IMR-90 (cell line): Measurements from ENCODE around the gene KDM4E. TPM values are rescaled to one million over a fixed set of nuclear protein-coding genes. Genes with fewer than 3 reads are reported as not detected.

Experiments used
- ATAC-seq: fragments of 200-7000 bp; cut with Tn5 transposase; 2 replicates; pipeline ENCODE4 v1.9.1; 2020; ENCODE audit warnings: low read depth, mild to moderate bottlenecking, moderate library complexity
- BruUV-seq: library from RNA; stranded (reverse); fragments of 400-500 nt; replicated peaks from 2 replicates; lab custom pipeline; 2021; lab: Mats Ljungman, UMichigan
- CTCF ChIA-PET: fragments of 300-600 bp; formaldehyde crosslinking; extraction: SDS; loops from one replicate; lab custom pipeline; 2021; ENCODE audit warnings: antibody characterized with exemption; lab: Yijun Ruan, JAX
- POLR2A ChIA-PET: fragments of 300-600 bp; sonication (Branson Sonifier 250); formaldehyde crosslinking; loops from one replicate; lab custom pipeline; 2022; ENCODE audit warnings: antibody characterized with exemption; ENCODE audit not compliant: unreplicated experiment; lab: Charles Lee
- DNase-seq: peaks from one replicate; pipeline ENCODE4 v3.0.0; 2013
- H2AFZ ChIP-seq: replicated peaks from 2 replicates; pipeline ENCODE3; 2013; ENCODE audit warnings: low read length, mild to moderate bottlenecking; ENCODE audit not compliant: poor library complexity
- H2AK5ac ChIP-seq: 2 replicates; pipeline ENCODE4 v1.6.1; 2013; ENCODE audit warnings: low read depth, low read length, inconsistent platforms
- H2AK9ac ChIP-seq: replicated peaks from 2 replicates; pipeline ENCODE3; 2013; ENCODE audit warnings: mild to moderate bottlenecking, low read depth, low read length, moderate library complexity; ENCODE audit not compliant: poor library complexity
- H2BK120ac ChIP-seq: 2 replicates; pipeline ENCODE4 v1.6.1; 2013; ENCODE audit warnings: low read depth, low read length, inconsistent platforms
- H2BK15ac ChIP-seq: 3 replicates; pipeline ENCODE4 v1.6.1; 2013; ENCODE audit warnings: low read depth, low read length, inconsistent platforms
- H2BK20ac ChIP-seq: 2 replicates; pipeline ENCODE4 v1.6.1; 2013; ENCODE audit warnings: low read depth, mild to moderate bottlenecking, inconsistent platforms, low read length, moderate library complexity
- H2BK5ac ChIP-seq: 2 replicates; pipeline ENCODE4 v1.6.1; 2013; ENCODE audit warnings: mild to moderate bottlenecking, low read depth, low read length, inconsistent platforms; ENCODE audit not compliant: poor library complexity, severe bottlenecking
- H3K14ac ChIP-seq: replicated peaks from 2 replicates; pipeline ENCODE4 v1.6.1; 2013; ENCODE audit warnings: low read depth, low read length, inconsistent platforms
- H3K18ac ChIP-seq: 2 replicates; pipeline ENCODE4 v1.6.1; 2013; ENCODE audit warnings: low read depth, low read length, control low read depth
- H3K23ac ChIP-seq: 2 replicates; pipeline ENCODE4 v1.6.1; 2013; ENCODE audit warnings: low read depth, low read length, inconsistent platforms
- H3K27ac ChIP-seq: 2 replicates; pipeline ENCODE4 v1.5.1; 2013; ENCODE audit warnings: mild to moderate bottlenecking, control low read depth, low read length; ENCODE audit not compliant: insufficient read depth
- H3K27me3 ChIP-seq: 2 replicates; pipeline ENCODE4 v1.6.1; 2013; ENCODE audit warnings: low read length; ENCODE audit not compliant: control insufficient read depth, insufficient read depth
- H3K36me3 ChIP-seq: 2 replicates; pipeline ENCODE4 v1.6.1; 2013; ENCODE audit warnings: low read length, mixed read lengths; ENCODE audit not compliant: control insufficient read depth, insufficient read depth
- H3K4ac ChIP-seq: 2 replicates; pipeline ENCODE4 v1.6.1; 2013; ENCODE audit warnings: low read depth, low read length, inconsistent platforms
- H3K4me1 ChIP-seq: 2 replicates; pipeline ENCODE4 v1.6.1; 2013; ENCODE audit warnings: low read length, mixed read lengths; ENCODE audit not compliant: control insufficient read depth, insufficient read depth
- H3K4me2 ChIP-seq: 2 replicates; pipeline ENCODE4 v1.6.1; 2013; ENCODE audit warnings: low read depth, mild to moderate bottlenecking, control low read depth, low read length, moderate library complexity
- H3K4me3 ChIP-seq: 2 replicates; pipeline ENCODE4 v1.5.1; 2013; ENCODE audit warnings: low read depth, mild to moderate bottlenecking, control low read depth, low read length, moderate library complexity; ENCODE audit not compliant: insufficient read depth
- H3K56ac ChIP-seq: 2 replicates; pipeline ENCODE4 v1.6.1; 2013; ENCODE audit warnings: low read length, inconsistent platforms; ENCODE audit not compliant: insufficient read depth; ENCODE audit errors: extremely low read depth
- H3K79me1 ChIP-seq, 2 experiments: 2 replicates each; pipeline ENCODE4 v1.6.1; 2013; ENCODE audit warnings: low read length in 2 of 2, inconsistent platforms in 1 of 2, low read depth in 1 of 2
- H3K9ac ChIP-seq: 2 replicates; pipeline ENCODE4 v1.6.1; 2013; ENCODE audit warnings: low read depth, low read length, control low read depth
- H3K9me1 ChIP-seq: 2 replicates; pipeline ENCODE4 v1.6.1; 2013; ENCODE audit warnings: low read length, inconsistent platforms; ENCODE audit not compliant: insufficient read depth
- H3K9me3 ChIP-seq: 2 replicates; pipeline ENCODE4 v1.6.1; 2013; ENCODE audit warnings: low read length; ENCODE audit not compliant: control insufficient read depth, insufficient read depth
- H4K20me1 ChIP-seq: 2 replicates; pipeline ENCODE4 v1.6.1; 2013; ENCODE audit warnings: low read length, inconsistent platforms; ENCODE audit not compliant: insufficient read depth
- H4K5ac ChIP-seq: 2 replicates; pipeline ENCODE4 v1.6.1; 2013; ENCODE audit warnings: mild to moderate bottlenecking, low read depth, low read length, control low read depth
- H4K8ac ChIP-seq, 2 experiments: 2 replicates each; pipeline ENCODE4 v1.6.1; 2013; ENCODE audit warnings: low read depth in 2 of 2, low read length in 2 of 2, control low read depth in 1 of 2, inconsistent platforms in 1 of 2
- H4K91ac ChIP-seq: 2 replicates; pipeline ENCODE4 v1.6.1; 2013; ENCODE audit warnings: low read depth, low read length, inconsistent platforms; ENCODE audit not compliant: insufficient read depth
- BHLHE40 ChIP-seq: fragments of 150-350 bp; IDR thresholded peaks from 2 replicates; pipeline ENCODE4 v1.6.1; 2016; ENCODE audit warnings: mild to moderate bottlenecking, low read depth, low read length
- CEBPB ChIP-seq: IDR thresholded peaks from 2 replicates; pipeline ENCODE4 v1.6.1; 2012; ENCODE audit warnings: low read depth, low read length, improper control_type of control experiment
- CHD1 ChIP-seq: IDR thresholded peaks from 2 replicates; pipeline ENCODE4 v1.6.1; 2012; ENCODE audit warnings: low read depth, low read length, improper control_type of control experiment
- CTCF ChIP-seq: conservative IDR thresholded peaks from 2 replicates; pipeline ENCODE4 v1.5.1; 2012; ENCODE audit warnings: mild to moderate bottlenecking, low read depth, low read length, improper control_type of control experiment
- FOS ChIP-seq: fragments of 150-350 bp; IDR thresholded peaks from 2 replicates; pipeline ENCODE4 v1.6.1; 2016; ENCODE audit warnings: low read depth, low read length
- MAFK ChIP-seq: IDR thresholded peaks from 2 replicates; pipeline ENCODE4 v1.6.1; 2012; ENCODE audit warnings: low read depth, low read length, improper control_type of control experiment
- MAZ ChIP-seq: IDR thresholded peaks from 2 replicates; pipeline ENCODE4 v1.6.1; 2012; ENCODE audit warnings: low read depth, mild to moderate bottlenecking, low read length, improper control_type of control experiment, moderate library complexity, borderline replicate concordance
- MXI1 ChIP-seq: IDR thresholded peaks from 2 replicates; pipeline ENCODE4 v1.6.1; 2012; ENCODE audit warnings: low read depth, mild to moderate bottlenecking, low read length, moderate library complexity, borderline replicate concordance
- NFE2L2 ChIP-seq: fragments of 150-350 bp; IDR thresholded peaks from 2 replicates; pipeline ENCODE4 v1.6.1; 2016; ENCODE audit warnings: low read depth, mild to moderate bottlenecking, low read length
- POLR2A ChIP-seq: IDR thresholded peaks from 2 replicates; pipeline ENCODE4 v1.6.1; 2012; ENCODE audit warnings: mild to moderate bottlenecking, low read depth, low read length
- RAD21 ChIP-seq: IDR thresholded peaks from 2 replicates; pipeline ENCODE4 v1.6.1; 2012; ENCODE audit warnings: low read length, improper control_type of control experiment
- RCOR1 ChIP-seq: IDR thresholded peaks from 2 replicates; pipeline ENCODE4 v1.6.1; 2012; ENCODE audit warnings: mild to moderate bottlenecking, low read length, improper control_type of control experiment; ENCODE audit not compliant: insufficient replicate concordance
- RFX5 ChIP-seq: IDR thresholded peaks from 2 replicates; pipeline ENCODE4 v1.8.0; 2012; ENCODE audit warnings: low read depth, mild to moderate bottlenecking, low read length, moderate library complexity
- SMC3 ChIP-seq: fragments of 150-350 bp; IDR thresholded peaks from 2 replicates; pipeline ENCODE4 v1.6.1; 2016; ENCODE audit warnings: low read depth, mild to moderate bottlenecking, antibody characterized with exemption, low read length, moderate library complexity
- WGBS, 2 experiments: methylation state at CpG; one replicate each; pipeline versions ENCODE4 v1.1.5 to v1.1.7; 2013; ENCODE audit warnings: missing lambda C conversion rate in 2 of 2; ENCODE audit not compliant: insufficient read length in 1 of 2; ENCODE audit errors: extremely low coverage in 2 of 2; 5-methylcytosine and 5-hydroxymethylcytosine counted together
- dilution Hi-C: fragments of 300-500 bp; cut with HindIII; formaldehyde crosslinking; loops from one replicate; pipeline ENCODE4 v1.14.3; 2018; ENCODE audit warnings: low sequenced_read_pairs; ENCODE audit not compliant: unreplicated experiment
- in situ Hi-C: fragments of 300-500 bp; cut with MboI; formaldehyde crosslinking; loops from 3 replicates; pipeline ENCODE4 v1.14.3; 2019; ENCODE audit warnings: low sequenced_read_pairs, inconsistent platforms, mixed read lengths
- intact Hi-C: fragments of 100-400 bp; cut with micrococcal nuclease; formaldehyde crosslinking; loops from 2 replicates; pipeline ENCODE4 v1.10.0; 2022
- polyA plus RNA-seq, 3 experiments: library from polyadenylated mRNA; depleted of rRNA; stranded (reverse); fragments of >200 nt; gene quantifications; 2 replicates each; pipeline ENCODE4 v1.2.3, GENCODE V29; 2012; ENCODE audit warnings: low replicate concordance in 1 of 3
- total RNA-seq: library from RNA; depleted of rRNA; stranded (reverse); fragments of >200 nt; gene quantifications from 2 replicates; pipeline ENCODE4 v1.2.3, GENCODE V29; 2012
- TF ChIP-seq, protein P1 (sequence below): fragments of 150-350 bp; IDR thresholded peaks from 2 replicates; pipeline ENCODE4 v1.6.1; 2016; ENCODE audit warnings: low read depth, mild to moderate bottlenecking, low read length, moderate library complexity, borderline replicate concordance
- TF ChIP-seq, protein P2 (sequence below): fragments of 150-350 bp; IDR thresholded peaks from 2 replicates; pipeline ENCODE4 v1.6.1; 2017; ENCODE audit warnings: mild to moderate bottlenecking, antibody characterized with exemption, low read length, low read depth

Gene KDM4E
- total and polyA plus RNA-seq, 2 of the 4 experiments (the other 2 are of a cell fraction), result not detected

- no peaks in the 10 kb centered on the region for H3K9me1 ChIP-seq
- H3K9ac ChIP-seq, result no peak overlapping the region
- H3K36me3 ChIP-seq, result no peaks in the 10 kb centered on the region
- dilution Hi-C loops (no loop called here), intact Hi-C loops (no loop called here), in situ Hi-C loops (no loop called here)
- H3K23ac ChIP-seq, result no peak overlapping the region
- ChIA-PET POLR2A (interaction anchor here (0.6 kb wide), 1 partner anchor 42 kb away, joined by 6 read pairs; no protein-coding TSS in a partner anchor), CTCF (no interaction called here)
- no peak overlapping the region for H3K27ac ChIP-seq
- H3K4me1 ChIP-seq, result no peaks in the 10 kb centered on the region
- H4K8ac ChIP-seq, result no peak overlapping the region
- H2AFZ ChIP-seq, result no peak overlapping the region
- TF ChIP-seq MXI1, result no peak
- no peak for TF ChIP-seq POLR2A
- no peak for TF ChIP-seq RFX5
- TF ChIP-seq BHLHE40, result no peak
- no peak for TF ChIP-seq MAZ
- TF ChIP-seq NFE2L2, result no peak
- TF ChIP-seq RAD21, result no peak
- TF ChIP-seq, protein P1, sequence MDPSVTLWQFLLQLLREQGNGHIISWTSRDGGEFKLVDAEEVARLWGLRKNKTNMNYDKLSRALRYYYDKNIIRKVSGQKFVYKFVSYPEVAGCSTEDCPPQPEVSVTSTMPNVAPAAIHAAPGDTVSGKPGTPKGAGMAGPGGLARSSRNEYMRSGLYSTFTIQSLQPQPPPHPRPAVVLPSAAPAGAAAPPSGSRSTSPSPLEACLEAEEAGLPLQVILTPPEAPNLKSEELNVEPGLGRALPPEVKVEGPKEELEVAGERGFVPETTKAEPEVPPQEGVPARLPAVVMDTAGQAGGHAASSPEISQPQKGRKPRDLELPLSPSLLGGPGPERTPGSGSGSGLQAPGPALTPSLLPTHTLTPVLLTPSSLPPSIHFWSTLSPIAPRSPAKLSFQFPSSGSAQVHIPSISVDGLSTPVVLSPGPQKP, result no peak
- no peak for TF ChIP-seq SMC3
- no peak for TF ChIP-seq CHD1
- no peak for TF ChIP-seq CTCF
- TF ChIP-seq, protein P2, sequence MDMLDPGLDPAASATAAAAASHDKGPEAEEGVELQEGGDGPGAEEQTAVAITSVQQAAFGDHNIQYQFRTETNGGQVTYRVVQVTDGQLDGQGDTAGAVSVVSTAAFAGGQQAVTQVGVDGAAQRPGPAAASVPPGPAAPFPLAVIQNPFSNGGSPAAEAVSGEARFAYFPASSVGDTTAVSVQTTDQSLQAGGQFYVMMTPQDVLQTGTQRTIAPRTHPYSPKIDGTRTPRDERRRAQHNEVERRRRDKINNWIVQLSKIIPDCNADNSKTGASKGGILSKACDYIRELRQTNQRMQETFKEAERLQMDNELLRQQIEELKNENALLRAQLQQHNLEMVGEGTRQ, result no peak
- TF ChIP-seq FOS, result no peak
- TF ChIP-seq CEBPB, result no peak
- no peak for TF ChIP-seq RCOR1
- TF ChIP-seq MAFK, result no peak
- H3K4me3 ChIP-seq, result no peak overlapping the region
- H2BK15ac ChIP-seq, result no peak overlapping the region
- no peaks in the 10 kb centered on the region for H4K20me1 ChIP-seq
- no peak overlapping the region for H2BK120ac ChIP-seq
- no peak overlapping the region for H3K4ac ChIP-seq
- no peaks in the 10 kb centered on the region for H3K9me3 ChIP-seq
- H3K14ac ChIP-seq, result no peak overlapping the region
- H3K18ac ChIP-seq, result no peak overlapping the region
- no peak overlapping the region for H4K91ac ChIP-seq
- no peak overlapping the region for H3K4me2 ChIP-seq
- no peak overlapping the region for H2AK5ac ChIP-seq
- no peak overlapping the region for H4K5ac ChIP-seq
- no peak overlapping the region for H2BK5ac ChIP-seq
- WGBS, 2 experiments, result no CpG with 5 or more reads among the region's 2 CpGs
- H2AK9ac ChIP-seq, result no peak overlapping the region
- no peaks in the 10 kb centered on the region for H3K79me1 ChIP-seq
- no peak overlapping the region for H2BK20ac ChIP-seq
- no TSS peak for BruUV-seq
- ATAC-seq, result no peak
- peaks cover 12% of the 10 kb centered on the region for H3K27me3 ChIP-seq
- DNase-seq, result no peak
- no peak overlapping the region for H3K56ac ChIP-seq
Observed at GRCh38 chr11:95035316-95035715, 10.3 kb downstream of the KDM4E start.
